Astrocyte (in vitro differentiated cells and primary cell): ENCODE results near the gene PTPN13.

Experiments used
- CTCF ChIP-seq: IDR thresholded peaks from 2 replicates; pipeline ENCODE4 v1.5.1; 2011; ENCODE audit warnings: low read depth, mild to moderate bottlenecking, inconsistent platforms, low read length, moderate library complexity; ENCODE audit not compliant: insufficient read depth
- EZH2 ChIP-seq: IDR thresholded peaks from 2 replicates; pipeline ENCODE4 v1.6.1; 2012; ENCODE audit warnings: mild to moderate bottlenecking, low read length, inconsistent platforms; ENCODE audit not compliant: insufficient read depth

GRCh38 chr4:86837691-86838503, 243.8 kb downstream of the PTPN13 start:
- no peak for TF ChIP-seq CTCF
- no peak for TF ChIP-seq EZH2
